Gastroesophageal sphincter (tissue), 4 donors: ENCODE measurements around the gene PAX5. TPM values are rescaled to one million over a fixed set of nuclear protein-coding genes. Genes with fewer than 3 reads are reported as not detected.

ENCODE experiments used
- ATAC-seq: fragments of 150-250 bp; one replicate; pipeline ENCODE4 v1.9.1; 2016; ENCODE audit warnings: mild to moderate bottlenecking, moderate library complexity
- H3K27ac ChIP-seq, 4 donors: fragments of 200-600 bp; sonication (generic) in 3 of 4; 1 replicate in 3 of 4; 2 replicates in 1 of 4; pipeline ENCODE4 v1.5.1; 2016 to 2019
- H3K27me3 ChIP-seq: fragments of 200-600 bp; sonication (generic); one replicate; pipeline ENCODE4 v1.5.1; 2019
- H3K36me3 ChIP-seq, 2 donors: fragments of 200-600 bp; sonication (generic); one replicate each; pipeline ENCODE4 v1.5.1; 2019; ENCODE audit warnings: control low read depth in 1 of 2
- H3K4me1 ChIP-seq, 3 donors: fragments of 200-600 bp; sonication (generic); 1 replicate in 2 of 3; 2 replicates in 1 of 3; pipeline ENCODE4 v1.5.1; 2016 to 2019; ENCODE audit warnings: control low read depth in 2 of 3
- H3K4me3 ChIP-seq, 2 donors: fragments of 200-600 bp; sonication (generic); one replicate each; pipeline ENCODE4 v1.5.1; 2019; ENCODE audit warnings: mild to moderate bottlenecking in 1 of 2, moderate library complexity in 1 of 2
- H3K9me3 ChIP-seq, 3 donors: fragments of 200-600 bp; sonication (generic); one replicate each; pipeline ENCODE4 v1.5.1; 2017 to 2019; ENCODE audit warnings: control low read depth in 2 of 3
- CTCF ChIP-seq, 4 experiments: fragments of 200-600 bp in 2 of 4; fragments of 450-650 bp in 2 of 4; sonication (generic) in 1 of 4; IDR thresholded peaks; one replicate each; pipeline ENCODE4 v1.5.1; 2017 to 2019; ENCODE audit warnings: antibody characterized with exemption in 4 of 4, mild to moderate bottlenecking in 2 of 4, moderate library complexity in 2 of 4
- EP300 ChIP-seq: sonication (generic); formaldehyde crosslinking; IDR thresholded peaks from one replicate; pipeline ENCODE4 v1.6.1; 2017; ENCODE audit warnings: antibody characterized with exemption, mild to moderate bottlenecking
- POLR2A ChIP-seq, 2 donors: fragments of 450-650 bp; IDR thresholded peaks; one replicate each; pipeline ENCODE4 v1.6.1; 2017; ENCODE audit warnings: antibody characterized with exemption in 2 of 2, mild to moderate bottlenecking in 2 of 2, moderate library complexity in 1 of 2
- POLR2AphosphoS5 ChIP-seq: sonication (generic); formaldehyde crosslinking; IDR thresholded peaks from one replicate; pipeline ENCODE4 v1.6.1; 2017; ENCODE audit warnings: antibody characterized with exemption
- WGBS, 2 donors: methylation state at CpG; one replicate each; pipeline ENCODE4 v1.1.5; 2018; ENCODE audit warnings: low coverage in 1 of 2; 5-methylcytosine and 5-hydroxymethylcytosine counted together
- total RNA-seq, 4 donors: library from RNA; depleted of rRNA; stranded (reverse); fragments of >200 nt; gene quantifications; one replicate each; pipeline ENCODE4 v1.1.0, GENCODE V29; 2016

The PAX5 gene
- total RNA-seq, 4 donors from 2014 or later: under 0.01 TPM; not detected in 3

DNA sequence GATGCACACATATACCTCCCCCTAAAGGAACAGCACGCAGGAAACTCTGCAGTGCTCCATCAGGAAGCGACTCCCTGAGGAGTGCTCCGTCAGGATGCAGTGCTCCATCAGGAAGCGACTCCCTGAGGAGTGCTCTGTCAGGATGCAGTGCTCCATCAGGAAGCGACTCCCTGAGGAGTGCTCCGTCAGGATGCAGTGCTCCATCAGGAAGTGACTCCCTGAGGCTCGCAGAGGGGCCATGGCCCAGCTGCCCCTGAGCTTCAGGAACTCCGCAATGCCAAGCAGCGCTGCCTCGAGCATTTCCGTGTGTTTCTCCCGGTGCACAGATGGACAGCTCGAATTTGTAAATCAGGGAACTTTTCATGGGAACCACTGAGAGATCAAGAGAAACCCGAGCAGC, 88.1 kb downstream of the PAX5 start:
- Histone ChIP-seq H3K36me3 (no peaks in the 10 kb centered on the region), H3K4me1 (no peaks in the 10 kb centered on the region), H3K9me3 (no peaks in the 10 kb centered on the region), H3K4me3 (no peak overlapping the region), H3K27me3 (peaks cover 17% of the 10 kb centered on the region), H3K27ac (no peak overlapping the region)
- 80% methylated on average over 1 to 2 of the region's 14 CpGs for WGBS, 2 donors
- TF ChIP-seq EP300 (no peak), POLR2A (IDR thresholded peaks at IDR 0.05) (no peak), CTCF (IDR thresholded peaks at IDR 0.05) (no peak), POLR2AphosphoS5 (no peak)
- no peak for ATAC-seq

DNA sequence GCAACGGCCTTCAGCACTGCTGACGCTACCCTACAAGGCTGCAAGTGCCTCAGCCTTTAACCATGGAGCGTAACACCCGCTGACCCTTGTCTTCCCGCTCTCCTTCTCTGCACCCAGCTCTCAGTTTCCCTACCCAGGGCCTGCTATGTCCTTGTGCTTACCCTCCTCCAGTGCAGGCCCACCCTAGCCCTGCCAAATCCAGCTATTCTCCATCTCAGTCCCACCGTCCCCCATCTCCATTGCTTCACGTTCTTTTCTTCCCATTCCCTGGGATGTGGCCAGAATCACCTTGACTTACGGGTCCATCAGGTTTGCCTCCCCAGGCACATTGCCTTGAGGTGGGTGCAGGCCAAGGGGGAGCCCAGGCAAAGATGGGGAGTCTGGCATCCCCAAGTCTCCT, 91.2 kb downstream of the PAX5 start:
- TF ChIP-seq POLR2AphosphoS5 (no peak), CTCF (IDR thresholded peaks at IDR 0.05) (no peak), POLR2A (IDR thresholded peaks at IDR 0.05) (no peak), EP300 (no peak)
- WGBS, 2 donors: 91 to 93% methylated on average over 8 of the region's 8 CpGs
- no peaks in the 10 kb centered on the region for H3K9me3 ChIP-seq

GRCh38 chr9:36941441-36941840, 92.6 kb downstream of the PAX5 start:
- Histone ChIP-seq H3K27me3 (peaks cover 32% of the 10 kb centered on the region), H3K4me3 (no peak overlapping the region), H3K36me3 (no peaks in the 10 kb centered on the region), H3K27ac (no peak overlapping the region), H3K4me1 (no peaks in the 10 kb centered on the region), H3K9me3 (no peaks in the 10 kb centered on the region)
- no peak for ATAC-seq
- no peak for TF ChIP-seq POLR2AphosphoS5
- no peak for TF ChIP-seq POLR2A (IDR thresholded peaks at IDR 0.05)
- no peak for TF ChIP-seq EP300
- no peak for TF ChIP-seq CTCF (IDR thresholded peaks at IDR 0.05)
- WGBS, 2 donors: 86% methylated on average over 5 of the region's 6 CpGs; no CpG with 5 or more reads in 1 of the 2 donors

More for the DNA sequence above, 91.2 kb downstream of the PAX5 start:
- Histone ChIP-seq H3K4me3 (no peak overlapping the region), H3K27me3 (peaks cover 27% of the 10 kb centered on the region), H3K27ac (no peak overlapping the region), H3K36me3 (no peaks in the 10 kb centered on the region), H3K4me1 (no peaks in the 10 kb centered on the region)
- ATAC-seq: no peak

- WGBS, 2 donors: 75 to 88% methylated on average over 7 of the region's 7 CpGs
- Histone ChIP-seq H3K27ac (no peak overlapping the region), H3K4me3 (no peak overlapping the region), H3K27me3 (peaks cover 36% of the 10 kb centered on the region), H3K9me3 (no peaks in the 10 kb centered on the region), H3K4me1 (no peaks in the 10 kb centered on the region), H3K36me3 (no peaks in the 10 kb centered on the region)
- TF ChIP-seq EP300 (no peak), POLR2AphosphoS5 (no peak), CTCF (IDR thresholded peaks at IDR 0.05) (no peak), POLR2A (IDR thresholded peaks at IDR 0.05) (no peak)
- no peak for ATAC-seq
Observed at GRCh38 chr9:36940881-36941280, 93.2 kb downstream of the PAX5 start.

DNA sequence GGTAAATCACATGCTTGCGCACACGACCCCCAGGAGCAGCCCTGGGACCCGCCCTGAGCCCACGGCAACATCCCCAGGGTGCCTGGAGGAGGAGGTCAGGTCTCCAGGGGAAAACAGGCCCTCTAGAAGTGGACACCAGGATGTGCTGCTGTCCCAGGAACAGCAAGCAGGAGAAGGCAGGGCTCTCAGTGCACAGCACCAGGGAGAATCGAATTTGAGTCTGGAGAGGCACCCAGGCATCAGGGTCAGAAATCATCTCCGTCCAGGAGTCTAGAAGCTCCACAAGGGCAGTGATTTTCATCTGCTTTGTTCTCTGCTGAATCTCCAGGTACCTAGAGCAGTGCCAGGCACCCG, 93.6 kb downstream of the PAX5 start:
- no peaks in the 10 kb centered on the region for H3K4me1 ChIP-seq
- H3K27me3 ChIP-seq: peaks cover 39% of the 10 kb centered on the region
- 80 to 92% methylated on average over 2 of the region's 7 CpGs for WGBS, 2 donors
- H3K9me3 ChIP-seq: no peaks in the 10 kb centered on the region
- ATAC-seq: no peak
- no peak overlapping the region for H3K4me3 ChIP-seq
- no peak overlapping the region for H3K27ac ChIP-seq
- no peaks in the 10 kb centered on the region for H3K36me3 ChIP-seq
- TF ChIP-seq POLR2AphosphoS5 (no peak), EP300 (no peak), POLR2A (IDR thresholded peaks at IDR 0.05) (no peak), CTCF (IDR thresholded peaks at IDR 0.05) (no peak)
